Activated T-helper 1 cell treated with anti-CD3 and anti-CD28 coated beads, Interleukin-2, amount 50 U/mL, for 16 hours (primary cell): ENCODE results near the gene ALDH3A2.

Experiments used
- DNase-seq, 2 donors: peaks; one replicate each; pipeline ENCODE4 v3.0.0-alpha.2; 2020; ENCODE audit warnings: low read depth in 1 of 2, low spot score in 1 of 2

ALDH3A2 gene

DNA sequence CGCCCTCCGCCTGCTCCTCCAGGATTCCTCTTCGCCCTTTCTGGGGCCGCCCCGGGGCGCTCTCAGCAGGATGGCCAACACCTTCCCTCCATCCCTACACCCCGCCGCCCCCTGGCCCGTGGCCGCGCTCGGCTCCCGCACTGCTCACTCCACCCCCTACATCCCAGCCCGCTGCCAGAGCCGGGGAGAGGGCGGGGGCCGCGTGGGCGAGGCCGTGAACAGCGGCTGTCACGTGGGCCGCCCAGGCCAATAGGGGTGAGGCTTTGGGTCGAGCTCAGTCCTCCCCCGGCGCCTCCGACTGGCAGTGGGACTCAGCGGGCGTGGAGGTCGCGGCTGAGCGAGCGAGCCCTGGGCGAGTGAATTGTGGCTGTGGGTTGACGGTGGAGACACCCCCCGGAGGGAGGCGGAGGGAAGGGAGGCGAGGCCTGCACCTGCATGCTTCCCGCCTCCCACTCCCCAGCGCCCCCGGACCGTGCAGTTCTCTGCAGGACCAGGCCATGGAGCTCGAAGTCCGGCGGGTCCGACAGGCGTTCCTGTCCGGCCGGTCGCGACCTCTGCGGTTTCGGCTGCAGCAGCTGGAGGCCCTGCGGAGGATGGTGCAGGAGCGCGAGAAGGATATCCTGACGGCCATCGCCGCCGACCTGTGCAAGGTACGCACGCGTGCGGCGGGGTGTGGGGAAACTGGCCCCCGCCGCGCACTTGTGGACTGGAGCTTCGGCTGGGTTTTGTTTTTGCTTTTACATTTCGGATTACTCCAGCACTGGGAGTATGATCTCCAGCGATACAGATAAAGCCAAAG lies at the start of gene ALDH3A2:
Gene ALDH3A2, plus strand, starts transcription at position 277 of the 799 bp plus-strand sequence. Its CDS starts 221 bp downstream, at position 498.
- DNase-seq, result peak; percentile 83 to 87

GRCh38 chr17:19610311-19610710 lies 38.2 kb upstream of the ALDH3A2 start:
- no peak for DNase-seq

- no peak for DNase-seq
Measured at GRCh38 chr17:19610879-19611278, 37.7 kb upstream of the ALDH3A2 start.

GRCh38 chr17:19613979-19614378 lies 34.6 kb upstream of the ALDH3A2 start:
- DNase-seq, result no peak

DNA sequence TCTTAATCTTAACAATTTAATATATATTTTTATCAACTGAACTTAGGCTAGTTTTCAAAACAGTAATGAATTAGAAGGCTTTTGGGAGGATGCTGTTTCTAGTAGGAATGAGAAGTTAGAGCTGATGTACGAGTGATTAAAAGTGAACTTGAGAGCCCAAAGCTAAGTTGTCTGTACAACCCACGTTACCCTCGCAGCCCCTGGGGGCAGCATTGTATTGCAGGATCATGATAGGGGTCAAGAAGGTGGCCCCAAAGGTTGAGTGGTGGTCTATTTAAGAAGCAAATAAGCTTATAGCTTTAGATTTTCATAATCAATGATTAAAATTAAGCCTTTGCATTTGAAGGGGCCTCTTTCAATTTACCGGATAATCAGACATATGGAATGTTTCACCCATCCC lies 33.7 kb upstream of the ALDH3A2 start:
- DNase-seq, result no peak

DNA sequence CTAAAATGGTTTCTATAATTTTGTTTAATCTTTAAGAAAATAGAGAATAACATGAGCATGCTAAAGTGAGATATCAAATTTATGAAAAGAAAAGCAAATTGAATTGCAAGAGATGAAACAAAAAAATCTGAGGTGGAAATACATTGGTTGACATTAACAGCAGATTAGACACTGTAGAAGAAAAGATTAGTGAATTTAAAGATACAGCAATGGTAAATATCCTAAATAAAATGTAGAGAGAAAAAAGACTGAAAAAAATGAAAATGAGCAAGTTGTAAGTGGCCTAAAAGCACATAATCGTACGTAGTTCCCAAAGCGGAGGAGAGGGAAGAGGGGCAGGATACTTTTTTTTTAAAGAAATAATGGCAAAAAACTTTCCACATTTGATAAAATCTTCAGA lies 30.5 kb upstream of the ALDH3A2 start:
- DNase-seq, result no peak

DNA sequence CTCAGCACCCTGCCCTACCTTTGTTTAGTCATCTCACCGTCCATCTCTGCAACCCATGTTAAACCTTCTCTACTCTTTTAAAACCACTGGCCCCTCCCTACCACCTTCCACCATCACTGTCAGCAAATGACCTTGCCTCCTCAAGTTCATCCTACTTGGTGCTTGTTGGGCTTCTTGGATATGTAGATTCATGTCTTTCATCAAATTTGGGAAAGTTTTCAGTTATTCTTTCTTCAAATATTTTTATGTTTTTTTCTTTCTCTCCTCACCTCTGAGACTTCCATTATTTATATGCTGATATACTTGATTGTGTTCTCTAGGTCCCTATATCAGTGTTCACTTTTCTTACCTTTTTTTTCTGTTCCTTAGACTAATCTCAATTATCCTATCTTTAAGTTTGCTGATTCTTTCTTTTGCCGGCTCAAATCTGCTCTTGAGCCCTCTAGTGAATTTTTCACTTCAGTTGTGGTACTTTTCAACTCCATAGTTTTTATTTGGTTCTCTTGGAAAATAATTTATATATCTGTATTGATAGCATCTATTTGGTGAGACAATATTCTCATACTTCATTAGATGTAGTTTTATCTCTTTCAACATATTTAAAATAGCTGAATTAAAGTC lies 28.7 kb upstream of the ALDH3A2 start:
- no peak for DNase-seq

DNA sequence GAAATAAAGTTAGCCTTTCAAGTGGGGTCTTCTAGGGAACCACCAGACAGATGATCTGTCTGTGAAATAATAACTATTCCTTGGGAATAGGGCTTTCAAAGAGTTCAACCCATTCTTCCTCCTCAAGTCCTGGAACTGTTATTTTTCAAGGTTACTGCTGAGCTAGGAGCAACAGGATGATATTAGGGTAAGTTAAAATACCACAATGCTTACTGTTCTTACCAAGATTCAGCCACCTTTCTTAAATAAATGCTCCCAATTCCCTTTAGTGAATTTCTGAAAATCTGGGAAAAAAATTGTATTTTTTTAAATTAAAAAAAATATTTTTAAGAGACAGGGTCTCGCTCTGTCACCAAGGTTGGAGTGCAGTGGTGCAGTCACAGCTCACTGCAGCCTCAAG lies 26.9 kb upstream of the ALDH3A2 start:
- no peak for DNase-seq

GRCh38 chr17:19626079-19626478 lies 22.5 kb upstream of the ALDH3A2 start:
- DNase-seq, result no peak

DNA sequence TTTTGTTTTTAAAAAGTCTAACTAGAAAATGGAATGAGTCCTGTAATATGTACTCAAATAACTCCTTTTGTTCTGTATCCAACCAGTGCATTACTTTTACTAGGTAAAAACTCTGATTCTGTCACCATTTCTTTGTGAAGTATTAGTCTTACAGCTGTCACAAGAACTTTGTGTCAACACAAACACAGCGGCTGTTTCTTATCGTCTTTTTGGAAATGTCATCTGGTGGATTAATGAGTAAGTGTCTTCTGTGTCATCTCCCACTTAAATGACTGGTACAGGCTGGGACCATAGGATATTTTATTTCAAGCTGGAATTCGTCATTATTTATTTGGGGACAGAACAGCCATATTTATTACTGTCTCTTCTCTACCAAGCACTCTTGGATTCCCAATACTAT lies 19.1 kb upstream of the ALDH3A2 start:
- no peak for DNase-seq

- no peak for DNase-seq
Measured at GRCh38 chr17:19630035-19630434, 18.5 kb upstream of the ALDH3A2 start.

GRCh38 chr17:19630661-19631060 lies 17.9 kb upstream of the ALDH3A2 start:
- DNase-seq, result no peak

DNA sequence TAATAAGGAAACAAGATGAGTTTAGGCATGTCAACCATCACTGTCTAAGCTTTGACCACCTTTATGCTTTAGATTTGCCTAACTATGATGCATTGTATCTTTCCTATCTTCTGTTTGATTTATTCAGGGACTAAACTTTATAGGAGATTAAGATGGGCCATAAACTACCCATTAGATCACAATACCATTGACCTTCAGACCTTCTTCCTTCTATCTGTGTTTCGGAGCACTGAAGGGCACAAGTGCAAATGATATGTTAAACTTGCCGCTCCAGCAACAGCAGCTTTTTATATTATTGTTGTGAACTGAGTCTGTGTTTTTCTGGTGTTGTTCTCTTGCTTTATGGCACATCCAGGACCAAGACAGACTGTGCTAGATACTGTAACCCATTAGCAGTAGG lies 16.6 kb upstream of the ALDH3A2 start:
- DNase-seq, result no peak

- no peak for DNase-seq
Measured at GRCh38 chr17:19641687-19642372, 6.7 kb upstream of the ALDH3A2 start.

- DNase-seq, result no peak
Measured at GRCh38 chr17:19642373-19642893, 6.1 kb upstream of the ALDH3A2 start.

DNA sequence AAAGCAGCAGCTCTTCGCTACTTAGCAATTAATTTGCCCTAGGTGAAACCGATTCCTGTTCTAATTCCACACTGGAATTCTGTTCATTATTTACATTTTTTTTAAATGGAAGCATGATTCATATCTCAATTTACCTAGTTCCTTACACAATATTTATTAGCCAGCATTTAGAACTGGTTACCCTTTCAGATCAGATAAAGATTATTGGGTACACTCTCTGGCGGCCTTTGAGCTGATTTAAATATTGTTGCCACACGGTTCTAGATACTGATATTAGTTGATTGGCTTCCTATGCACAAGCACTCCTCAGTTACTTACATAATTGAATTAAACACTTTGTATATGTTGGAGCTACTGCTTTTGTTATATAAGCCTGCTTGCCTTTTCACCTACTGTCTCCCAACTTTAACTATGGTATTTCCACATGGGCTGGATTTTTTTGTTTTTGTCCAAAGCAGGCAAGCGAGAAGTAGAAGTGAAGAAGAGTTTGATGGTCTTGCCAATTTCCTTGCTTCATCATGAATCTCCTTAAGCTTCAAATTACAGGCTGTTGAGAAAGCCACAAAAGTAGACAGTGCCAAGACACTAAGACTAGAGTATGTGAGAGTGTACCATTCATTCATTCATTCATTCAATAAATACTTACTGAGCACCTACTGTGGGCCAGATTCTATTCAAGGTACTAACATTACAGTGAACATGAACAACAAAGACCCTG lies 3.9 kb upstream of the ALDH3A2 start:
- DNase-seq, result no peak

DNA sequence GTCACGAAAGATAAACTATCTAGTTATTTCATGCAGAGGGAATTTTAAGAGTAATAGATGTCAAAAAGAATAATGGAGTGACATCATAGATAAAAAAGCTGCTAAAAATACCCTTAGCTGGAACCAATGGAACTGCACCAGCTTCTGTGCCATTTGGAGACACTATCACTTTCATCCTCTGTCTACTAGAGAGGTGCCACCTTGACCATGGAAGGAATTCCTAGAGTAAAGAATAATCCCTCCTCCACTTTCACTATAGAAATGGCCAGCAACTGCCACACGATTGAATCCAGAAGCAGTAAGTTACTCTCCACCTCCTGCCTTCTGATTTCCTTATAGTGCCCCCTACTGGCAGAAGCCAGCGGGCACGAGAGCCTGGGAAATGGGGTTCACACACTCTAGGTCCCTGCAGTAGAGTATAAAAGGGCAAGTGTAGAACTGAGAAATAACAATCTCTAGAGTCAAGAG lies 2.8 kb upstream of the ALDH3A2 start:
- DNase-seq, result peak in 1 of 2 donors; percentile 13

DNA sequence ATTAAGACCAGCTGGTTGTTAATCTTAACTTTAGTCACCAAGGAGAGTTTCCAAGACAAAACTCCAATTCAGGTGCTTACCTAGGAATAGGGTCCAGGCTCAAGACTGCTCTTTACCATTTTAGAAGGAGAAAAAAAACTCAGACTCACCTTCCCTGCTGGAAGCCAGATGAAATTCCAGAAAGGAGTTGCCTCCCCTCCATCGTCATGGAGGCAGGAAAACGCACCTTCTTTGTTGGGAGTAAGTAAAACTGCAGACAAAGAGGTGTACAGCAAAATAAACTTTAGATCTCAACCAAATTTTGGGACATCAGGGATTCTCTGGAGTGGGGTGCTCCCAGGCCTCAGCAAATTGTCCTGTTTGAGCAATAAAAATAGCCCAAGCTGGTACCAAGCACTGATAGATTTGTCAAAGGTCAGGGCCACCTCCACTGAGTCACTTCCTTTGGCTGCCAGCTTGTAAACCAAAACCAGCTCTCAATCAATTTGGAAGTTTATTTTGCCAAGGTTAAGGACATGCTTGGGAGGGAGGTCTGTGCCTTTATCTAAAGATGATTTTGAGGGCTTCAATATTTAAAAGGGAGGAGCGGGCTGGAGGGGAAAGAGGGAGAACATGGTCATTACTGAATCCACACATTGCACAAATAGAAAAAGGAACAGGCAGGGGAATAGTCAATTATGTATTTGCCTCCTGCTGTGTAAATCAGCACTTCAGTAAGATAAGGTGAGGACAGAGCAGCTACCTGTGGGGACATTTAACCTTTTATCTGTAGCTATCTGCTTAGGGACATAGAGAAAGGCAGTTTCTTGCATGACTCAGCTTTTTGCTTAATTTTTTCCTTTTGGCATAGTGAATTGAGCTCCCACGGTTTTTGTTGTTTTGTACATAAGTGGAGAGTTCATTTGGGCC lies 1.5 kb upstream of the ALDH3A2 start:
- DNase-seq, result no peak

- no peak for DNase-seq
Measured at GRCh38 chr17:19647697-19648474, 665 bp upstream of the ALDH3A2 start.

GRCh38 chr17:19649274-19649541 lies 657 bp downstream of the ALDH3A2 start:
- no peak for DNase-seq
